IPS-20b (cell line): ENCODE data around the gene HTRA3.
A peak's percentile ranks its signal among the peaks of the same experiment; 100 is the strongest.

ENCODE experiments used
- H3K27ac ChIP-seq: one replicate; pipeline ENCODE4 v1.5.1; 2013; ENCODE audit warnings: low read length
- H3K27me3 ChIP-seq: 2 replicates; pipeline ENCODE4 v1.6.1; 2013; ENCODE audit warnings: mild to moderate bottlenecking, low read length, inconsistent platforms; ENCODE audit not compliant: insufficient read depth
- H3K36me3 ChIP-seq: 2 replicates; pipeline ENCODE4 v1.6.1; 2013; ENCODE audit warnings: low read depth, mild to moderate bottlenecking, inconsistent platforms, low read length, moderate library complexity; ENCODE audit not compliant: insufficient read depth
- H3K4me1 ChIP-seq: 2 replicates; pipeline ENCODE4 v1.6.1; 2013; ENCODE audit warnings: mild to moderate bottlenecking, control low read depth, inconsistent platforms, low read length, moderate library complexity; ENCODE audit not compliant: insufficient read depth
- H3K4me3 ChIP-seq: 2 replicates; pipeline ENCODE4 v1.5.1; 2013; ENCODE audit warnings: mild to moderate bottlenecking, low read length, inconsistent platforms
- H3K9ac ChIP-seq: 2 replicates; pipeline ENCODE4 v1.6.1; 2013; ENCODE audit warnings: low read depth, mild to moderate bottlenecking, inconsistent platforms, low read length, moderate library complexity
- H3K9me3 ChIP-seq: 2 replicates; pipeline ENCODE4 v1.6.1; 2013; ENCODE audit warnings: mild to moderate bottlenecking, low read depth, low read length, inconsistent platforms; ENCODE audit not compliant: insufficient read depth

Gene HTRA3

DNA sequence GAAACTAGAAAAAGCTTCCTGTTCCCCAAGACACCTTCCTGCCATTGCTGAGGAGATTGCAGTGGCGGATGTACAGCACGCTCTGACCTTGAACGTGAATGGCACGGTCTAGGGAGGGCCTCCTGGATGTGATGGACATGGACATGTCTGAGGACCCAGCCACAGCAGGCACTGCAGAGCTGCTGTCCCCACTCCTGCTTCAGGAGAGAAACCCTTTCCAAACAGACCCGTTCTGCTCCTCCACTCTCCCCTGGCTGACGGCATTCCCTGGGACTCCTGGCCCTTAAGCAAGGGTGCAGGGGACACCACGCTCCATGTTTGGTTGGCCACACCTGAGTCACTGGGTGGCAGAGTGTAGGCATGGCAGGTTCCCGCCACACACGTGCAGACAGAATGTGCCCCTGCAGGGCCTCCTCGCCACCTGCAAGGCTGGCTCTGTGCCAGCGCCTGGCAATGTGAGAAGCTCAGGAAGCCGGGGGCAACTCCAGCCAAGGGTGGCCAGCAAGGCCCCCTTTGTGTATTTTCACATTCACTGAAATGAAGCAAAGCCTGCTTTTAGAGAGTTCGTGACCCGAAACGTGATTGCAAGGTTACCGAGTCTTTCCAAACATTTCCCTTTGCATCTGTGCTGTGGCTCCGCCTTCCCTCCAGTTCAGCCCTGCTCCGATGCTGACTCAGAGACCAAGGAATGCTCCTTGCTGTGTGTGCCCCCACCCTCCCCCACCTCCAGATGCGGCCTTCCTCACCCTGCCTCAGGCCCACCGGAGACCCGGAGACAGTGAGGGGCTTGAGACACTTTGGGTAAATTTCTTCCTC lies 46.1 kb downstream of the HTRA3 start:
- H3K9me3 ChIP-seq, result no peaks in the 10 kb centered on the region; the same call in 1 of the 2 replicates
- no peak overlapping the region for H3K4me3 ChIP-seq
- H3K27me3 ChIP-seq, result no peaks in the 10 kb centered on the region
- H3K36me3 ChIP-seq, result no peaks in the 10 kb centered on the region
- peaks cover 9% of the 10 kb centered on the region; the same call in 1 of the 2 replicates for H3K4me1 ChIP-seq
- H3K27ac ChIP-seq, result no peak overlapping the region
- 0 out of 2 replicates have a peak overlapping the region, but pooled peaks have one; percentile 18 for H3K9ac ChIP-seq

DNA sequence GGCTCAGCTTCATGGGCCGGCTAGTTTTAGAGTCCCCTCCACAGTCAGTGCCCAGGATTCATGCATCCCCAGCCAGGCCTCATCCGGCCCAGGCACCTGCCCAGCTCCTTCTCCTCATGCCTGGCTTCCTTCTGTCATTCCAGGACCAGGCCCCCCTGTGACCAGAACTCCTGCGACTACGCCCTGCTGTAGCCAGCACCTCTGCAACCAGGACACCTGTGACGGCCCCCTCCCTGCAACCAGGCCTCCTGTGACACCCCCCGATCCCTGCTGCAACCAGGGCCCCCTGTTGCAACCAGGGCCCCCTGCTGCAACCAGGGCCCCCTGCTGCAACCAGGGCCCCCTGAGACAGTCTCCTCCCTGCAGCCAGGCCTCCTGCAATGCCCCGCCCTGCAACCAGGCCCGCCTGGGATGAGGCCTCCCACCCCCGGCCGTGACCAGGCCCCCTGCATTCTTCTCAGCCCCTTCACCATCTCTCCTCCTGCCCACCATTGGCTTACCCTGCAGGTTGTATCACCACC lies 46.8 kb downstream of the HTRA3 start:
- Histone ChIP-seq H3K9ac (0 out of 2 replicates have a peak overlapping the region, but pooled peaks have one; percentile 18), H3K4me3 (no peak overlapping the region), H3K27me3 (no peaks in the 10 kb centered on the region)

GRCh38 chr4:8316911-8317351 lies 47.4 kb downstream of the HTRA3 start:
- no peak overlapping the region for H3K4me3 ChIP-seq
- H3K27me3 ChIP-seq, result no peaks in the 10 kb centered on the region
- no peaks in the 10 kb centered on the region for H3K36me3 ChIP-seq
- H3K4me1 ChIP-seq, result peaks cover 9% of the 10 kb centered on the region; the same call in 1 of the 2 replicates
- no peaks in the 10 kb centered on the region; the same call in 1 of the 2 replicates for H3K9me3 ChIP-seq
- no peak overlapping the region for H3K9ac ChIP-seq
- H3K27ac ChIP-seq, result no peak overlapping the region

More for the DNA sequence above, 46.8 kb downstream of the HTRA3 start:
- Histone ChIP-seq H3K4me1 (peaks cover 9% of the 10 kb centered on the region; the same call in 1 of the 2 replicates), H3K36me3 (no peaks in the 10 kb centered on the region), H3K27ac (no peak overlapping the region), H3K9me3 (no peaks in the 10 kb centered on the region; the same call in 1 of the 2 replicates)

- peaks cover 9% of the 10 kb centered on the region; the same call in 1 of the 2 replicates for H3K4me1 ChIP-seq
- H3K9me3 ChIP-seq, result no peaks in the 10 kb centered on the region; the same call in 1 of the 2 replicates
- H3K4me3 ChIP-seq, result no peak overlapping the region
- H3K27ac ChIP-seq, result no peak overlapping the region
- H3K9ac ChIP-seq, result no peak overlapping the region
- H3K36me3 ChIP-seq, result no peaks in the 10 kb centered on the region
- H3K27me3 ChIP-seq, result no peaks in the 10 kb centered on the region
These were observed 47.9 kb downstream of the HTRA3 start for GRCh38 chr4:8317474-8317873.

- H3K9me3 ChIP-seq, result no peaks in the 10 kb centered on the region
- no peak overlapping the region for H3K4me3 ChIP-seq
- no peaks in the 10 kb centered on the region for H3K36me3 ChIP-seq
- H3K9ac ChIP-seq, result no peak overlapping the region
- no peaks in the 10 kb centered on the region for H3K27me3 ChIP-seq
- H3K4me1 ChIP-seq, result peaks cover 9% of the 10 kb centered on the region; the same call in 1 of the 2 replicates
- H3K27ac ChIP-seq, result no peak overlapping the region
These were observed 49.0 kb downstream of the HTRA3 start for GRCh38 chr4:8318509-8318908.

DNA sequence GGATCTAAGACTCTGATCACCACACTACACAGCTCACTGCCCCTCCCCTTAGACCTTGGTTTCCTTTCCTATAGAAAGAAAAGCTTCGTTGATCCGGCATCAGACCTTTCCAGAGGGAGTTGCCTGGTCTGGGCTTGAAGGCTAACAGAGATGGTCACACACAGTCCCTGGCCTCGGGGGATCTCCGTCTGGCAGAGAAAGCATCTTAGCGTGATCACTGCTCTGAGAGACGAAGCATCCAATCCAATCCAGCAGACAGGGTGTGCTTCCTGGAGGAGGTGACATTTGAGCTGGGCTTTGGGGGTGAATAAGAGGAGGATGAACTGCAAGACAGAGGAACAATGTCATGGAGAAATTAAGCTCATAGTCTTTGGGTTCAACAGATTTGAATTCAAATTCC lies 49.5 kb downstream of the HTRA3 start:
- H3K4me1 ChIP-seq, result peaks cover 9% of the 10 kb centered on the region; the same call in 1 of the 2 replicates
- no peaks in the 10 kb centered on the region for H3K27me3 ChIP-seq
- no peak overlapping the region for H3K9ac ChIP-seq
- no peaks in the 10 kb centered on the region for H3K36me3 ChIP-seq
- H3K27ac ChIP-seq, result no peak overlapping the region
- no peaks in the 10 kb centered on the region for H3K9me3 ChIP-seq
- no peak overlapping the region for H3K4me3 ChIP-seq

DNA sequence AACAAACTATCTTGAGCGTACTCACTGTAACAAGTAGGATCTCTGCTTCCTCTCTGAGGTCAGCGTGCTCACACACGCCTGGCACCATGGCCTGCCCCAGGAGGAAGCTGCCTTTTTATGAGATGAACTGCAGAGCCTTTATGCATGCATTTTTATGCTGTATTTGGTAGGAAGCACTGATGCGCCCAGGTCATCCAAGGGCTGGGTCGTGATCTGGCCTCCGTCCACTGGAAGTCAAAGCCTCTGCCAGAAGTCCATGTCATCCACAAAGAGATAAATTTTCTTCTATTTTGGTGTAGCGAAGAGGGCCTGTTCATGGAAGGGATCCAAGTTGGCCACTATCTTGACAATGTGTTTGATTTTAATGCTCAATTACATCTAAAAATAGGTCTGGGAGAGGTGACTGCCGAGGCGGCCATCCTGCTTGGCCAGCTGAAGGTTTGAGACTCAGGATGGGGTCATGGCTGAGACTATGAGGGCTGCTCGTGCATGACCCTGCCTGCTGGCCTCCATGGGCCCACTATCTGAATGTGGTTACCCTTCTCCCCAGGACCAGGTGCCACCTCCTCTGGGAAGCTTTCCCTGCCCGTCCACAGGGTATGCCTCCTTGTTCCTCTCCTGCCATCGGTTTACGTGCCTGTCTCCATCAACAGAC lies 50.3 kb downstream of the HTRA3 start:
- Histone ChIP-seq H3K4me1 (peaks cover 9% of the 10 kb centered on the region; the same call in 1 of the 2 replicates), H3K27me3 (no peaks in the 10 kb centered on the region), H3K9me3 (no peaks in the 10 kb centered on the region), H3K36me3 (no peaks in the 10 kb centered on the region), H3K4me3 (no peak overlapping the region), H3K27ac (no peak overlapping the region), H3K9ac (no peak overlapping the region)

- no peak overlapping the region for H3K4me3 ChIP-seq
- H3K9ac ChIP-seq, result no peak overlapping the region
- H3K36me3 ChIP-seq, result no peaks in the 10 kb centered on the region
- peaks cover 6% of the 10 kb centered on the region; the same call in 1 of the 2 replicates for H3K4me1 ChIP-seq
- H3K27ac ChIP-seq, result no peak overlapping the region
- H3K27me3 ChIP-seq, result no peaks in the 10 kb centered on the region
- no peaks in the 10 kb centered on the region for H3K9me3 ChIP-seq
These were observed 50.8 kb downstream of the HTRA3 start for GRCh38 chr4:8320386-8320750.

DNA sequence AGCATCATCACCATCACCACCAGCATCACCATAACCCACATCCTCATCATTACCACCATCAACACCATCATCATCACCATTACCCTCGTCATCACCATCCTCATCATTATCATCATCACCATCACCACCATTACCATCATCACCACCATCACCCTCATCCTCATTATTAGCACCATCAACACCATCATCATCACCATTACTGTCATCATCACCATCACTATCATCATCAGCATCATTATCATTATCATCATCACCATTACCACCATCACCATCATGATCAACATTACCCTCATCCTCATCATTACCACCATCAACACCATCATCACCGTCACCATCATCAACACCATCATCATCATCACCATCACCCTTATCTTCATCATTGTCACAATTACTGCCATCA lies 51.7 kb downstream of the HTRA3 start:
- no peak overlapping the region for H3K4me3 ChIP-seq
- H3K27me3 ChIP-seq, result no peaks in the 10 kb centered on the region
- H3K9ac ChIP-seq, result no peak overlapping the region
- no peaks in the 10 kb centered on the region for H3K36me3 ChIP-seq
- no peaks in the 10 kb centered on the region for H3K9me3 ChIP-seq
- no peak overlapping the region for H3K27ac ChIP-seq
- H3K4me1 ChIP-seq, result no peaks in the 10 kb centered on the region; the same call in 1 of the 2 replicates

DNA sequence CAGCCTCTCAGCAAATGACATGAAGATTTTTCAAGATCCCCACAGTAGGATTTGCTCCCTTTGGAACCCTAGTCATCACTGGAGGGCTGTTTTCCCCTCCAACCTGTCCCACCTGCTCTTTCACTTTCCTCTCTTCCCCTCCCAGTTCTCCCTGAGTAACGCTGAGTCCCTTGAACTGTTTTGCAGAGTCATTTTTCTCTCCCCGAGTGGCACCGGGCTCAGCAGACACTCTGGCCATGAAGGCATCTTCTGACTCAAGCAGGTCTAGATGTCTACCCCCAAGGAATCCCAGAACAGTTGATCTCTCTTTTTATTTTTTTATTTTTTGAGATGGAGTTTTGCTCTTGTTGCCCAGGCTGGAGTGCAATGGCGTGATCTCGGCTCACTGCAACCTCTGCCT lies 52.2 kb downstream of the HTRA3 start:
- H3K4me3 ChIP-seq, result no peak overlapping the region
- no peaks in the 10 kb centered on the region for H3K27me3 ChIP-seq
- no peak overlapping the region for H3K9ac ChIP-seq
- H3K36me3 ChIP-seq, result no peaks in the 10 kb centered on the region
- no peaks in the 10 kb centered on the region for H3K4me1 ChIP-seq
- H3K9me3 ChIP-seq, result peaks cover 3% of the 10 kb centered on the region; the same call in 1 of the 2 replicates
- no peak overlapping the region for H3K27ac ChIP-seq

DNA sequence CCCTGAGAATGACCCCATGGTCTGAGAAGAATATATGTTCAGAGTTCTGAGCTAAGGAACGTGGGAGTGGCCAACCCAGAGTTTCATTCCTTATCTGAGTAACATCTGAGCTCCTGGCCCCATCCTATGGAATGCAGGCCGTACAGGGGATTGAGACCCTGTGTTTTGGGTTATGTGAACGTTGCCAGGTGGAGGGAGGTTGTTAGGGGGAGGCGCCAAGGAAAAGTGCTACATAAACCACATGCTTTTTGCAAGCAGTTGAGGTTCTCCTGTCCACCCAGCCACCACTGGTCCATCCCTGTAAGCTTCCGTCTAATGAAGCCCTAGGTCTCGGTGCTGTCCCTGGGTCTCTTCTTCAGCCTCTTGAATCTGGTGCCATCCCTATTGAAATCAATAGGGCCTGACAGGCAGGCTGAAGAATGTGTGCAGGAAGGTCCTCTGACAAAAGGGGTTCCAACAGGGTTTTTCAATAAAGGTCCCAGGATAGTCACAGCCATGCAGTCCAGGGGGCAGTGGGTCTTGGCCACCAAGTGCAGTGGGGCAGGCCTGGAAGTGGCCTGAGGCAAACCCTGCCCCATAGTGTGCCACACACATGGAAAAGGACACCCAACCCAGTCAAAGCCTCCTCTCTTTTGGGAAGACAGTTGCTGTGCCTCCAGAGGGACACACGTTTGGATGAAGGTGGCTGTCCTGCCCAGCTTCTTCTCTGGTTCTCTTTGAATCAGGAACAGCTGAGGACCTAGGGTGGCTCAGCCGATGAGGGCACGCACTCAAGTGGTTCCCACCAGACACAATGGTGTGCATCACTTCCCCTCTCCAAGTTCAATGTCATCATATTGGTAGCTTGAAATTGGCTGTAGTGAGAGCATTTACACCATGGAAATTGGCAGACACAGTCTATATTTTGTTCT lies 53.5 kb downstream of the HTRA3 start:
- H3K27ac ChIP-seq, result no peak overlapping the region
- H3K9me3 ChIP-seq, result peaks cover 3% of the 10 kb centered on the region; the same call in 1 of the 2 replicates
- H3K4me3 ChIP-seq, result no peak overlapping the region
- H3K36me3 ChIP-seq, result no peaks in the 10 kb centered on the region
- no peaks in the 10 kb centered on the region for H3K4me1 ChIP-seq
- no peaks in the 10 kb centered on the region for H3K27me3 ChIP-seq
- no peak overlapping the region for H3K9ac ChIP-seq
